HL-60 (cell line): ENCODE results near the gene ABI3BP.

Source experiments
- GABPA ChIP-seq: IDR thresholded peaks from 2 replicates; pipeline ENCODE4 v1.6.1; 2012; ENCODE audit warnings: low read depth
- SPI1 ChIP-seq: IDR thresholded peaks from 2 replicates; pipeline ENCODE4 v1.6.1; 2012; ENCODE audit warnings: low read depth, mild to moderate bottlenecking, borderline replicate concordance
- TF ChIP-seq, protein P1 (sequence below): IDR thresholded peaks from one replicate; pipeline ENCODE4 v1.5.1; 2011; ENCODE audit warnings: low read length, control low read depth, inconsistent platforms; ENCODE audit not compliant: insufficient read depth

DNA sequence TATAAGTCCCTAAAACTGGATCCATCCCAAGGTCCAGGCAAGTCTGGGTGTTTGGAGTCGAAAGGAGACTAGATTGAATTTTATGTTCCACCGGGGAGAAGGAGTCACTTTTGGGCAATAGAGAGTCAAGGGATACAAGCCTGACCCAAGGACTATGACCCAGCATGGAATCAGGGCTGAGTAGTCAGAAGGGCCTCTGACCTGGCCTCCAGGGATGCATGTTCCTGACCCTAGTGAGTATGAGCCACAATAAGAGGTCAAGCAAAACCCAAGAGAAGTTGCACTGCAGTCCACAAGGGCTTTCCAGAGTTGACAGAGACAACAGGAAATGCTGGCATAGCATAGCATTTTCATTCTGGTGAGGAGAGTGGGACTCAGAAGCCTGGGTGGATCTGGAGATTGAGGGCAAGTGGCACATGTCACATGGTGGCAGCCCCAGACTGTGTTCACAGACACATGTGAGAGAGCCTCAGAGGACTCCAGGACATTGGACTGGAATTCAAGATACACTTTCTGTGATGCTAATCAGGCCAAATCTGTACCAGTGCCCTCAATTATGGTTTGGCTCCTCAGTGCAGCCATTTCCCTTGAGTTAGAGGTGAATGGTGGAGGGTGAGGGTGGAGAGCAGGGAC is 217.0 kb downstream of the ABI3BP start:
- TF ChIP-seq, protein P1, sequence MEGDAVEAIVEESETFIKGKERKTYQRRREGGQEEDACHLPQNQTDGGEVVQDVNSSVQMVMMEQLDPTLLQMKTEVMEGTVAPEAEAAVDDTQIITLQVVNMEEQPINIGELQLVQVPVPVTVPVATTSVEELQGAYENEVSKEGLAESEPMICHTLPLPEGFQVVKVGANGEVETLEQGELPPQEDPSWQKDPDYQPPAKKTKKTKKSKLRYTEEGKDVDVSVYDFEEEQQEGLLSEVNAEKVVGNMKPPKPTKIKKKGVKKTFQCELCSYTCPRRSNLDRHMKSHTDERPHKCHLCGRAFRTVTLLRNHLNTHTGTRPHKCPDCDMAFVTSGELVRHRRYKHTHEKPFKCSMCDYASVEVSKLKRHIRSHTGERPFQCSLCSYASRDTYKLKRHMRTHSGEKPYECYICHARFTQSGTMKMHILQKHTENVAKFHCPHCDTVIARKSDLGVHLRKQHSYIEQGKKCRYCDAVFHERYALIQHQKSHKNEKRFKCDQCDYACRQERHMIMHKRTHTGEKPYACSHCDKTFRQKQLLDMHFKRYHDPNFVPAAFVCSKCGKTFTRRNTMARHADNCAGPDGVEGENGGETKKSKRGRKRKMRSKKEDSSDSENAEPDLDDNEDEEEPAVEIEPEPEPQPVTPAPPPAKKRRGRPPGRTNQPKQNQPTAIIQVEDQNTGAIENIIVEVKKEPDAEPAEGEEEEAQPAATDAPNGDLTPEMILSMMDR: no peak
- TF ChIP-seq GABPA (no peak), SPI1 (no peak)
